A673 (cell line): ENCODE results near the gene SAMD3.

ENCODE experiments used
- CTCF ChIP-seq: fragments of 300-800, 200-600 bp; sonication (generic); conservative IDR thresholded peaks from 2 replicates; pipeline ENCODE4 v1.5.1; 2017; ENCODE audit warnings: low read depth, mild to moderate bottlenecking, antibody characterized with exemption, low read length, moderate library complexity, mixed read lengths
- EZH2 ChIP-seq: fragments of 200-600 bp; sonication (generic); IDR thresholded peaks from 2 replicates; pipeline ENCODE4 v1.6.1; 2017; ENCODE audit warnings: borderline replicate concordance, low read depth, mild to moderate bottlenecking, mixed read lengths, antibody characterized with exemption, low read length; ENCODE audit not compliant: poor library complexity, severe bottlenecking

DNA sequence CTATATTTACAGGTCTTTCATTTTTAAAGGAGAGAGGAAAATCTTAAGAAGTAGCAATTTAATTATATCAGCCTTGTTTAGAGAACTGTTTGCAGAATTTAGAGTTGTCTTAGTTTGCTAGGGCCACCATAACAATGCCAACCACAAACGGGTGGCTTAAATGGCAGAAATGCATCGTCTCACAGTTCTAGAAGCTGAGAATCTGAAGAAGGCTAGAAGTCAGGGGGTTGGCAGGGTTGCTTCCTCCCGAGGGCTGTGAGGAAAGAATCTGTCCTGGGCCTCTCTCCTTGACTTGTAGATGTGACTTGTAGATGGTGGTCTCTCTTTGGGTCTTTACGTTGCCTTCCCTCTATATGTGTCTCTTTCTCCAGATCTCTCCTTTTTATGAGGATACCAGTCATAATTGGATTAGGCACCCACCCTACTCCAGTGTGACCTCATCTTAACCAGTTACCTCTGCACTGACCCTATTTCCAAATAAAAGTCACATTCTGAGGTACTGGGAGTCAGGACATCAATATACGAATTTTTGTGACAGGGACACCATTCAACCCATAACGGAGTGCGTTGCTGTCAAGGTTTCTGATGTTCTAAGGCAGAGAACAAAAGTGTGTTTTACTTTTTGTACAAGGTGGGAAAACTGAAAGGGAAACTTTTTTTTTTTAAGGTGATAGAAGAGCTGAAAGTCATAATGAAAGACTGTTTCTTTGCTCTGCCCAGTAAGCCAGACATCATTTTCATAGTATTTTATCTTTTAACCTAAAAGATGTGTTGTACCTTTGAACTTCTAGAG is 84.4 kb downstream of the SAMD3 start:
- TF ChIP-seq CTCF (no peak), EZH2 (no peak)
